ENCODE measurements around the gene CHI3L1.

DNA sequence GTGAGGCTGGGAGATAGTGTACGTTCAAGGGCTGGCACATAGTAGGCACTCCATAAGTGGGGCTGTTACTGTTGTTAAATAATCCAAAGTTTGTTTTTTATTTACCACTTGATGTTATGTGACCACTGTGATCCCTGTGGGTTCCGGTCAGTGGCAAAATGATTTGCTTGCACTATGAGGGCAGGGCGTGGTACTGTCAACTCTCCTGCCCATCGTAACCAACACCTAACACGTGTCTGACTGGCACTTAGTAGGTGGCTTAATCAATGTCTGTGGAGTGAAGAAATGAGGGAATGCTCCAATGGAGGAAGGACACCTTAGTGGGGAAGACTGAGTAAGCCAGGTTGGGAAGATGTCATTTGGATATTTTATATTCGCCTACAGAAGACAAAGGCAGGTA, 44.4 kb downstream of the CHI3L1 start:
- TF ChIP-seq, protein P1, sequence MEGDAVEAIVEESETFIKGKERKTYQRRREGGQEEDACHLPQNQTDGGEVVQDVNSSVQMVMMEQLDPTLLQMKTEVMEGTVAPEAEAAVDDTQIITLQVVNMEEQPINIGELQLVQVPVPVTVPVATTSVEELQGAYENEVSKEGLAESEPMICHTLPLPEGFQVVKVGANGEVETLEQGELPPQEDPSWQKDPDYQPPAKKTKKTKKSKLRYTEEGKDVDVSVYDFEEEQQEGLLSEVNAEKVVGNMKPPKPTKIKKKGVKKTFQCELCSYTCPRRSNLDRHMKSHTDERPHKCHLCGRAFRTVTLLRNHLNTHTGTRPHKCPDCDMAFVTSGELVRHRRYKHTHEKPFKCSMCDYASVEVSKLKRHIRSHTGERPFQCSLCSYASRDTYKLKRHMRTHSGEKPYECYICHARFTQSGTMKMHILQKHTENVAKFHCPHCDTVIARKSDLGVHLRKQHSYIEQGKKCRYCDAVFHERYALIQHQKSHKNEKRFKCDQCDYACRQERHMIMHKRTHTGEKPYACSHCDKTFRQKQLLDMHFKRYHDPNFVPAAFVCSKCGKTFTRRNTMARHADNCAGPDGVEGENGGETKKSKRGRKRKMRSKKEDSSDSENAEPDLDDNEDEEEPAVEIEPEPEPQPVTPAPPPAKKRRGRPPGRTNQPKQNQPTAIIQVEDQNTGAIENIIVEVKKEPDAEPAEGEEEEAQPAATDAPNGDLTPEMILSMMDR (IDR thresholded peaks at IDR 0.05; ENCODE audit: low read depth, low read length) = no peak
- no peak for TF ChIP-seq EZH2phosphoT487 (IDR thresholded peaks at IDR 0.05; ENCODE audit: low read depth)

Measured in OCI-LY3 (cell line).